ENCODE results near the gene TP73.

TP73 gene

GRCh38 chr1:3772027-3772714 lies 119.9 kb downstream of the TP73 start:
- DNase-seq: peak; percentile 83

- no peak for DNase-seq
Measured at GRCh38 chr1:3772715-3773571, 120.6 kb downstream of the TP73 start, which contains the start of gene SMIM1. SMIM1 (plus strand) TSS chr1:3772749; CDS start chr1:3775374, 2,625 bp downstream.

GRCh38 chr1:3773572-3774275 lies 121.4 kb downstream of the TP73 start:
- no peak for DNase-seq

- DNase-seq: no peak
Measured at GRCh38 chr1:3774276-3774945, 122.1 kb downstream of the TP73 start.

GRCh38 chr1:3774946-3775489 lies 122.7 kb downstream of the TP73 start:
- DNase-seq: no peak

- peak; percentile 52 for DNase-seq
Measured at GRCh38 chr1:3775490-3776230, 123.3 kb downstream of the TP73 start.

GRCh38 chr1:3776231-3776961 lies 124.1 kb downstream of the TP73 start:
- no peak for DNase-seq

- DNase-seq: no peak
Measured at GRCh38 chr1:3777078-3777547, 124.8 kb downstream of the TP73 start.

GRCh38 chr1:3777647-3778589 lies 125.6 kb downstream of the TP73 start:
- DNase-seq: no peak

- no peak for DNase-seq
Measured at GRCh38 chr1:3778590-3779264, 126.4 kb downstream of the TP73 start.

- DNase-seq: no peak
Measured at GRCh38 chr1:3779265-3779911, 127.1 kb downstream of the TP73 start.

- no peak for DNase-seq
Measured at GRCh38 chr1:3779912-3780416, 127.6 kb downstream of the TP73 start.

- no peak for DNase-seq
Measured at GRCh38 chr1:3780901-3781300, 128.6 kb downstream of the TP73 start.

GRCh38 chr1:3783651-3784474 lies 131.5 kb downstream of the TP73 start:
- no peak for DNase-seq

GRCh38 chr1:3785045-3785444 lies 132.7 kb downstream of the TP73 start:
- DNase-seq: no peak

- DNase-seq: no peak
Measured at GRCh38 chr1:3785456-3786157, 133.3 kb downstream of the TP73 start.

Data from activated naive CD4-positive, alpha-beta T cell treated with anti-CD3 and anti-CD28 coated beads, Interleukin-2, amount 50 U/mL, for 16 hours (primary cell).